Colonic mucosa (tissue), 4 donors: Measurements from ENCODE around the gene MSANTD3. TPM values are rescaled to one million over a fixed set of nuclear protein-coding genes. Genes with fewer than 3 reads are reported as not detected.

ENCODE experiments used
- DNase-seq: peaks from one replicate; pipeline ENCODE4 v3.0.0-alpha.2; 2020
- H3K27ac ChIP-seq: fragments of 200-600 bp; one replicate; pipeline ENCODE4 v1.8.0; 2021
- H3K27me3 ChIP-seq: fragments of 200-600 bp; one replicate; pipeline ENCODE4 v1.8.0; 2021
- H3K36me3 ChIP-seq: fragments of 200-600 bp; one replicate; pipeline ENCODE4 v1.8.0; 2021
- H3K4me1 ChIP-seq: fragments of 200-600 bp; one replicate; pipeline ENCODE4 v1.8.0; 2021; ENCODE audit warnings: mild to moderate bottlenecking
- H3K4me3 ChIP-seq: fragments of 200-600 bp; one replicate; pipeline ENCODE4 v1.8.0; 2021
- H3K9ac ChIP-seq, 2 donors: one replicate each; pipeline ENCODE4 v1.7.0; 2013; ENCODE audit warnings: control low read depth in 2 of 2, low read depth in 2 of 2, low read length in 2 of 2
- H3K9me3 ChIP-seq: fragments of 200-600 bp; one replicate; pipeline ENCODE4 v1.8.0; 2021
- CTCF ChIP-seq: fragments of 200-600 bp; IDR thresholded peaks from one replicate; pipeline ENCODE4 v1.8.0; 2022; ENCODE audit warnings: antibody characterized with exemption, mild to moderate bottlenecking
- intact Hi-C: fragments of 100-400 bp; cut with DNase I; formaldehyde crosslinking; loops from one replicate; pipeline ENCODE4 v1.14.1; 2022
- total RNA-seq, 2 donors: library from RNA; stranded (reverse); fragmentation: NEBNext Ultra II Directional in 1 of 2; extraction: Animal tissue kit (Norgen Biotek cat#: 25700) in 1 of 2; gene quantifications; one replicate each; pipeline ENCODE4 v1.2.1, GENCODE V29; 2021
- donor health status: healthy.
- donor health status: DM: no; HTN: no; CAD: no.
- donor health status: DM: no; HTN: no; CAD: no.

The MSANTD3 gene
- total RNA-seq, 2 donors from 2014 or later, result 9.1 to 11.7 TPM

GRCh38 chr9:100472268-100472667 is 45.3 kb downstream of the MSANTD3 start:
- Histone ChIP-seq H3K27me3 (peaks cover 18% of the 10 kb centered on the region), H3K9me3 (no peaks in the 10 kb centered on the region), H3K36me3 (no peaks in the 10 kb centered on the region), H3K4me1 (no peaks in the 10 kb centered on the region), H3K4me3 (no peak overlapping the region), H3K27ac (no peak overlapping the region), H3K9ac (no peak overlapping the region)
- intact Hi-C loops, result no loop called here
- no peak for TF ChIP-seq CTCF
- no peak for DNase-seq

- peaks cover 18% of the 10 kb centered on the region for H3K27me3 ChIP-seq
- peak within 1 kb of the TSS in 1 of 2 donors; percentile 56 for H3K9ac ChIP-seq
- no peaks in the 10 kb centered on the region for H3K36me3 ChIP-seq
- H3K4me1 ChIP-seq, result no peaks in the 10 kb centered on the region
- DNase-seq, result peak; percentile 28
- H3K27ac ChIP-seq, result no peak within 1 kb of the TSS
- intact Hi-C loops, result no loop called here
- no peaks in the 10 kb centered on the region for H3K9me3 ChIP-seq
- H3K4me3 ChIP-seq, result peak within 1 kb of the TSS; percentile 50
- no peak for TF ChIP-seq CTCF
Measured at GRCh38 chr9:100472788-100473275, 45.9 kb downstream of the MSANTD3 start, which contains the start of gene TMEFF1. TSS of gene TMEFF1 (plus strand) at chr9:100473149. CDS start at chr9:100473545, 396 bp downstream.

GRCh38 chr9:100473276-100474081 is 46.5 kb downstream of the MSANTD3 start:
- H3K9ac ChIP-seq, result peak overlapping the region in 1 of 2 donors; percentile 56
- no peak for TF ChIP-seq CTCF
- DNase-seq, result peak; percentile 19
- no peak overlapping the region for H3K27ac ChIP-seq
- H3K36me3 ChIP-seq, result no peaks in the 10 kb centered on the region
- H3K4me3 ChIP-seq, result peak overlapping the region; percentile 50
- intact Hi-C loops, result no loop called here
- H3K27me3 ChIP-seq, result peaks cover 18% of the 10 kb centered on the region
- no peaks in the 10 kb centered on the region for H3K9me3 ChIP-seq
- H3K4me1 ChIP-seq, result no peaks in the 10 kb centered on the region

GRCh38 chr9:100474082-100474923 is 47.4 kb downstream of the MSANTD3 start:
- H3K9ac ChIP-seq, result no peak overlapping the region

More at GRCh38 chr9:100474082-100474923, 47.4 kb downstream of the MSANTD3 start:
- H3K4me1 ChIP-seq, result no peaks in the 10 kb centered on the region
- H3K4me3 ChIP-seq, result peak overlapping the region; percentile 50
- intact Hi-C loops, result no loop called here
- TF ChIP-seq CTCF, result no peak
- no peak overlapping the region for H3K27ac ChIP-seq
- peaks cover 18% of the 10 kb centered on the region for H3K27me3 ChIP-seq
- no peaks in the 10 kb centered on the region for H3K36me3 ChIP-seq
- DNase-seq, result no peak
- no peaks in the 10 kb centered on the region for H3K9me3 ChIP-seq
